ENCODE data around the gene BBX. TPM values are rescaled to one million over a fixed set of nuclear protein-coding genes. Genes with fewer than 3 reads are reported as not detected.
A peak's percentile ranks its signal among the peaks of the same experiment; 100 is the strongest.

BBX gene
- total RNA-seq (2014; rRNA removed), result 45.8 and 66.8 TPM in 2 replicates
- Bru-seq, nascent RNA, result percentile 88 among the genes with signal in this experiment
- BruChase-seq, experiment 1, labeled RNA remaining after a 6-hour chase, result percentile 76 among the genes with signal in this experiment
- BruChase-seq, experiment 2, labeled RNA remaining after a 2-hour chase, result percentile 77 among the genes with signal in this experiment
- long read RNA-seq, full-length matches to known transcripts, result 27 of 143 reads
- long read RNA-seq, partial matches to known transcripts, result 78 of 143 reads
- long read RNA-seq, other reads (novel, unspliced or antisense), result 38 of 143 reads

- Histone ChIP-seq H4K20me1 (ENCODE audit: low read length) (no peaks in the 10 kb centered on the region), H3K27ac (ENCODE audit: low read length) (peak within 1 kb of the TSS; percentile 12; the same call in 1 of the 2 replicates), H3K9ac (ENCODE audit: low read length) (peak within 1 kb of the TSS; percentile 56), H3K27me3 (ENCODE audit: low read length) (no peaks in the 10 kb centered on the region), H3K4me2 (ENCODE audit: low read length) (peak within 1 kb of the TSS; percentile 86), H3K9me2 (replicated peaks; ENCODE audit: low read length) (no peaks in the 10 kb centered on the region), H3K36me3 (ENCODE audit: low read depth, low read length) (peaks cover 3% of the 10 kb centered on the region; the same call in 1 of the 2 replicates), H3K79me2 (ENCODE audit: low read length) (peaks cover 38% of the 10 kb centered on the region), H3K4me1 (ENCODE audit: insufficient read depth, low read length) (peaks cover 14% of the 10 kb centered on the region), H2AFZ (ENCODE audit: low read length) (peak within 1 kb of the TSS; percentile 99), H3K4me3 (ENCODE audit: low read length) (peak within 1 kb of the TSS; percentile 90), H3F3A (ENCODE audit: low read length, unreplicated experiment) (no peaks in the 10 kb centered on the region), H3K9me3 (ENCODE audit: low read length) (no peaks in the 10 kb centered on the region)
- DNase-seq (peak; percentile 93), ATAC-seq (peak; percentile 83)
- TF ChIP-seq CTCF (conservative IDR thresholded peaks at IDR 0.05; ENCODE audit: low read depth, low read length), result no peak
- no peak for TF ChIP-seq EZH2 (IDR thresholded peaks at IDR 0.05; ENCODE audit: low read length, unreplicated experiment)
- TF ChIP-seq EZH2phosphoT487 (IDR thresholded peaks at IDR 0.05; ENCODE audit: borderline replicate concordance, low read length), result no peak
- TSS peak; percentile 58 for BruUV-seq (replicated peaks)
- ChIA-PET POLR2A (ENCODE audit: unreplicated experiment) (interaction anchor here (0.6 kb wide), 2 partner anchors 11 to 793 kb away, joined by 4 read pairs; no protein-coding TSS in a partner anchor), CTCF (no interaction called here)
- intact Hi-C loops (cut with micrococcal nuclease), result loop anchor here (2.0 to 5.0 kb wide), 2 partner anchors 282 to 315 kb away; no protein-coding TSS in a partner anchor
Measured at GRCh38 chr3:107522510-107523288, at the start of gene BBX. TSS of gene BBX (plus strand) at chr3:107522962. CDS start at chr3:107710461, 187,499 bp downstream.

- no peak for TF ChIP-seq CTCF (conservative IDR thresholded peaks at IDR 0.05; ENCODE audit: low read depth, low read length)
- TF ChIP-seq EZH2 (IDR thresholded peaks at IDR 0.05; ENCODE audit: low read length, unreplicated experiment), result no peak
- TF ChIP-seq EZH2phosphoT487 (IDR thresholded peaks at IDR 0.05; ENCODE audit: borderline replicate concordance, low read length), result no peak
- Histone ChIP-seq H3K79me2 (ENCODE audit: low read length) (no peaks in the 10 kb centered on the region), H3K27me3 (ENCODE audit: low read length) (no peaks in the 10 kb centered on the region), H2AFZ (ENCODE audit: low read length) (no peak overlapping the region), H3K9me3 (ENCODE audit: low read length) (no peaks in the 10 kb centered on the region), H3K4me3 (ENCODE audit: low read length) (no peak overlapping the region), H3K9ac (ENCODE audit: low read length) (no peak overlapping the region), H4K20me1 (ENCODE audit: low read length) (no peaks in the 10 kb centered on the region), H3K9me2 (replicated peaks; ENCODE audit: low read length) (no peaks in the 10 kb centered on the region), H3K4me1 (ENCODE audit: insufficient read depth, low read length) (no peaks in the 10 kb centered on the region), H3F3A (ENCODE audit: low read length, unreplicated experiment) (no peaks in the 10 kb centered on the region), H3K27ac (ENCODE audit: low read length) (no peak overlapping the region), H3K4me2 (ENCODE audit: low read length) (no peak overlapping the region), H3K36me3 (ENCODE audit: low read depth, low read length) (no peaks in the 10 kb centered on the region)
- ATAC-seq, result no peak
- DNase-seq, result no peak
- BruUV-seq (replicated peaks), result no TSS peak
- intact Hi-C loops (cut with micrococcal nuclease), result no loop called here
- CTCF ChIA-PET, result no interaction called here
- POLR2A ChIA-PET (ENCODE audit: unreplicated experiment), result no interaction called here
Measured at GRCh38 chr3:107476462-107476861, 46.3 kb upstream of the BBX start.
